Ramos (cell line): ENCODE results near the gene VSX1.

ENCODE experiments used
- in situ Hi-C: fragments of 300-500 bp; cut with MboI; formaldehyde crosslinking; loops from one replicate; pipeline ENCODE4 v1.14.3; 2022; ENCODE audit warnings: low sequenced_read_pairs; ENCODE audit not compliant: unreplicated experiment

Gene VSX1

GRCh38 chr20:25025986-25026605, 55.8 kb downstream of the VSX1 start:
- in situ Hi-C loops, result no loop called here
